ENCODE data around the gene CTDSP1.

The CTDSP1 gene

DNA sequence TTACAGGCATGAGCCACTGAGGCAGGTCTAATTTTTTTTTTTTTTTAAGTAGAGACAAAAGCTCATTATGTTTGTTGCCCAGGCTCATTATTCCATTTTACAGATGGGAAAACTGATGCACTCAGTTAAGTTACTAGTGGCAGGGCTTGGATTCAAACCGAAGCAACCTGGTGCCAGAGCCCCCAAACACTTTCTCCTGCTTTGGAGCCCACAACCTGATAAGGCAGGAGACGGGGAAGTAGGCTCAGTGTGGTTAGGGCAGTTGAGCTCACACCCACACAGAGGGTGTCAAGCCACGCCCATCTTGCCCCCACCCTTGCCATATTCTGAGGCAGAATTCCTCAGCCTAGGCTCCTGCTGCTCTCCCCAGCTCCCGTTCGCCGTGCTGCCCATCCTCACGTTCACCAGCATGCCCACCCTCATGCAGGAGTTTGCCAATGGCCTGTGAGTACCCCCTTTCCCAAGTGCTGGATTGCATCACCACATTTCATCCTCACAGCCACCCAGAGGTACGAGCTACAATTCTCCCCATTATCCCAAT is 5.8 kb upstream of the CTDSP1 start:
- Histone ChIP-seq H3K27me3 (replicated peaks; ENCODE audit: control insufficient read depth, insufficient read depth, low read length, poor library complexity, severe bottlenecking) (no peaks in the 10 kb centered on the region), H3K4me3 (ENCODE audit: insufficient read depth, low read depth, low read length, poor library complexity, severe bottlenecking) (no peak overlapping the region), H3K9me3 (ENCODE audit: control insufficient read depth, low read length) (no peaks in the 10 kb centered on the region), H3K4me1 (ENCODE audit: control insufficient read depth, insufficient read depth, low read length, poor library complexity, severe bottlenecking) (peaks cover 27% of the 10 kb centered on the region), H3K27ac (ENCODE audit: insufficient read depth, low read length, poor library complexity, severe bottlenecking) (no peak overlapping the region), H3K36me3 (ENCODE audit: control insufficient read depth, insufficient read depth, low read length) (no peaks in the 10 kb centered on the region)
- no peak for DNase-seq

DNA sequence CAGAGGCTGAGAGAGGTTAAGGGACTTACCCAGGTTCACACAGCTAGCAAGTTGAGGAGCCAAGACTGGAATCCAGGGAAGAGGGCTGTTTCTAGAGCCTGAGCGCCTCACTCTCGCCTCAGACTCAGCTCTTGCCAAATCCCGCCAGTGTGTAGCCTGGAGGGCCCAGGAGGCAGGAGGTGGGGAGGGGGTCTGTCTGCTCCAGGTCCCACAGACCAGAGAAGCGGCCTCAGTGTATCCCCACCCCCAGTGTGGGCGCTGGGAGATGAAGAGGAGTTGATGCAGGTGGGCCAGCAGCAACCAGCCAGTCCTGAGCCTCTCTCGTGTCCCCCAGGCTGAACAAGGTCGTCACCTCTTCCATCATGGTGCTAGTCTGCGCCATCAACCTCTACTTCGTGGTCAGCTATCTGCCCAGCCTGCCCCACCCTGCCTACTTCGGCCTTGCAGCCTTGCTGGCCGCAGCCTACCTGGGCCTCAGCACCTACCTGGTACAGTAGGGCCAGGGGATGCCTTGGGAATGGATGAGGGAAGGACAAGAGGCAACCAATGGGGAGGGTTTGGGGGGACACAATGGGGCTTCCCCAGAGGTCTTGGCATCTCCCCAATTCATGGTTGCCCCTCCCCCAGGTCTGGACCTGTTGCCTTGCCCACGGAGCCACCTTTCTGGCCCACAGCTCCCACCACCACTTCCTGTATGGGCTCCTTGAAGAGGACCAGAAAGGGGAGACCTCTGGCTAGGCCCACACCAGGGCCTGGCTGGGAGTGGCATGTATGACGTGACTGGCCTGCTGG is 5.2 kb upstream of the CTDSP1 start:
- Histone ChIP-seq H3K4me1 (ENCODE audit: control insufficient read depth, insufficient read depth, low read length, poor library complexity, severe bottlenecking) (peaks cover 32% of the 10 kb centered on the region), H3K9me3 (ENCODE audit: control insufficient read depth, low read length) (no peaks in the 10 kb centered on the region), H3K36me3 (ENCODE audit: control insufficient read depth, insufficient read depth, low read length) (no peaks in the 10 kb centered on the region), H3K4me3 (ENCODE audit: insufficient read depth, low read depth, low read length, poor library complexity, severe bottlenecking) (no peak overlapping the region), H3K27ac (ENCODE audit: insufficient read depth, low read length, poor library complexity, severe bottlenecking) (no peak overlapping the region), H3K27me3 (replicated peaks; ENCODE audit: control insufficient read depth, insufficient read depth, low read length, poor library complexity, severe bottlenecking) (no peaks in the 10 kb centered on the region)
- DNase-seq: no peak

DNA sequence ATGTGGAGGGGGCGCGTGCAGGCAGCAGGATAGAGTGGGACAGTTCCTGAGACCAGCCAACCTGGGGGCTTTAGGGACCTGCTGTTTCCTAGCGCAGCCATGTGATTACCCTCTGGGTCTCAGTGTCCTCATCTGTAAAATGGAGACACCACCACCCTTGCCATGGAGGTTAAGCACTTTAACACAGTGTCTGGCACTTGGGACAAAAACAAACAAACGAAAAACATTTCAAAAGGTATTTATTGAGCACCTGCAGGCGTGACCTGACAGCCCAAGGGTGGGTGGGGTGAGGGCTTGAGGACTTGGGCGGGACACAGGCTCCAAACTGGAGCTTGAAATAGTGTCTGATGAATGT is 4.6 kb upstream of the CTDSP1 start:
- peaks cover 32% of the 10 kb centered on the region for H3K4me1 ChIP-seq (ENCODE audit: control insufficient read depth, insufficient read depth, low read length, poor library complexity, severe bottlenecking)
- H3K4me3 ChIP-seq (ENCODE audit: insufficient read depth, low read depth, low read length, poor library complexity, severe bottlenecking): no peak overlapping the region
- no peak for DNase-seq
- no peaks in the 10 kb centered on the region for H3K36me3 ChIP-seq (ENCODE audit: control insufficient read depth, insufficient read depth, low read length)
- H3K27ac ChIP-seq (ENCODE audit: insufficient read depth, low read length, poor library complexity, severe bottlenecking): no peak overlapping the region
- no peaks in the 10 kb centered on the region for H3K9me3 ChIP-seq (ENCODE audit: control insufficient read depth, low read length)
- H3K27me3 ChIP-seq (replicated peaks; ENCODE audit: control insufficient read depth, insufficient read depth, low read length, poor library complexity, severe bottlenecking): no peaks in the 10 kb centered on the region

DNA sequence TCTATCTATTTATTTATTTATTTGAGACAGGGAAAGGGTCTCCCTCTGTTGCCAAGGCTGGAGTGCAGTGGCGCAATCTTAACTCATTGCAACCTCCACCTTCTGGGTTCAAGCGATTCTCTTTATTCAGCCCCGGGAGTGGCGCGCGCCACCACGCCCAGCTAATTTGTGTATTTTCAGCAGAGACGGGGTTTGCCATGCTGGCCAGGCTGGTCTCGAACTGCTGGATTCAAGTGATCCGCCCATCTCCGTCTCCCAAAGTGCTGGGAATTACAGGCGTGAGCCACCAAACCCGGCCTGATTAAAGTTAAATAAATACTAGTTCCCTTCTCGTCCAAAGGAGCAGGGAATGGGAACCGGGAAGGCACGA is 4.2 kb upstream of the CTDSP1 start:
- H3K9me3 ChIP-seq (ENCODE audit: control insufficient read depth, low read length): no peaks in the 10 kb centered on the region
- H3K4me1 ChIP-seq (ENCODE audit: control insufficient read depth, insufficient read depth, low read length, poor library complexity, severe bottlenecking): peaks cover 32% of the 10 kb centered on the region
- H3K27me3 ChIP-seq (replicated peaks; ENCODE audit: control insufficient read depth, insufficient read depth, low read length, poor library complexity, severe bottlenecking): no peaks in the 10 kb centered on the region
- H3K4me3 ChIP-seq (ENCODE audit: insufficient read depth, low read depth, low read length, poor library complexity, severe bottlenecking): peak overlapping the region; percentile 59
- H3K27ac ChIP-seq (ENCODE audit: insufficient read depth, low read length, poor library complexity, severe bottlenecking): peak overlapping the region; percentile 92
- H3K36me3 ChIP-seq (ENCODE audit: control insufficient read depth, insufficient read depth, low read length): no peaks in the 10 kb centered on the region
- no peak for DNase-seq

DNA sequence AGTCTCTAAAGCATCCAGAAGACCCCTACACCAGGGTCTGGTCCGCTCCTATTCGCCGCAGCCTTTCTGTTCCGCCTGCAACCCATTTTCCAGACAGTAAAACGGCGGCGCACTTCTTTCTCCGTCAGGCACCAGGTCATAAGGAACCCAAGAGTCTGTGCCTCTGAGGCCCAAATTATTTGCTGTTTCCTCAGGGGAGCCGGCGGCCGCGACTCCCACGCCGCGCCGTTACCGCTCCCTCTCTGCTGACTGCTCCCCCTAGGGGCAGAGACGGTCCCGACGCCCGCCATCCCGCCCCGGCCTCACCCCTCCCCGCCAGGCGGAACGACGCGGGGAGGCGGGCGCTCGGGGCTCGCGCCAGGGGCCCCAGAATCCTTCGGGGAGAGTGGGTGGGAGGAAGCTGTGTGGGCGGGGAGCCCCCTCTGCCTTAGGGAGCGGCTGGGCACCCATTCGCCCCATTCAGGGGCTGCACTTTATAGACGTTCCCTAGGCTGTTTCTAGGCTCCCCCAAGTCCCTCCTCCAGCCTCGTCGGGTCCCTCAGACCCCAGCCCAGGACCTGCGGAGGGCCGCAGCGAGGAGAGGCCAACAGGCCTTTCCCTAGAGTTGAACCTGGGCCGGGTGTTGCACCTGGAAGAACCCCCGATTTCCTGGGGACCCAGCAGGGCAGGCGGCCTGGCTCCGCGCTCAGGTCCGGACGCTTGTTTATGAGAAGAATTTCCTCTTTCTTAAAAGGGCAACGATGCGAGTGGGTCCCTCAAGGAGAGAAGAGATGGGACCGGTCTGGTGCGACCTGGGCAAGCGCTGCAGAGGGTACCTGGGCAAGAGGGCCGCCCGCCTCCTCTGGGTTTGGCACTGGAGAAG is 3.6 kb upstream of the CTDSP1 start:
- H3K27me3 ChIP-seq (replicated peaks; ENCODE audit: control insufficient read depth, insufficient read depth, low read length, poor library complexity, severe bottlenecking): no peaks in the 10 kb centered on the region
- peaks cover 34% of the 10 kb centered on the region for H3K4me1 ChIP-seq (ENCODE audit: control insufficient read depth, insufficient read depth, low read length, poor library complexity, severe bottlenecking)
- H3K36me3 ChIP-seq (ENCODE audit: control insufficient read depth, insufficient read depth, low read length): no peaks in the 10 kb centered on the region
- peak overlapping the region; percentile 92 for H3K27ac ChIP-seq (ENCODE audit: insufficient read depth, low read length, poor library complexity, severe bottlenecking)
- peak; percentile 90 to 92 (median 91) for DNase-seq
- peak overlapping the region; percentile 59 for H3K4me3 ChIP-seq (ENCODE audit: insufficient read depth, low read depth, low read length, poor library complexity, severe bottlenecking)
- H3K9me3 ChIP-seq (ENCODE audit: control insufficient read depth, low read length): no peaks in the 10 kb centered on the region

DNA sequence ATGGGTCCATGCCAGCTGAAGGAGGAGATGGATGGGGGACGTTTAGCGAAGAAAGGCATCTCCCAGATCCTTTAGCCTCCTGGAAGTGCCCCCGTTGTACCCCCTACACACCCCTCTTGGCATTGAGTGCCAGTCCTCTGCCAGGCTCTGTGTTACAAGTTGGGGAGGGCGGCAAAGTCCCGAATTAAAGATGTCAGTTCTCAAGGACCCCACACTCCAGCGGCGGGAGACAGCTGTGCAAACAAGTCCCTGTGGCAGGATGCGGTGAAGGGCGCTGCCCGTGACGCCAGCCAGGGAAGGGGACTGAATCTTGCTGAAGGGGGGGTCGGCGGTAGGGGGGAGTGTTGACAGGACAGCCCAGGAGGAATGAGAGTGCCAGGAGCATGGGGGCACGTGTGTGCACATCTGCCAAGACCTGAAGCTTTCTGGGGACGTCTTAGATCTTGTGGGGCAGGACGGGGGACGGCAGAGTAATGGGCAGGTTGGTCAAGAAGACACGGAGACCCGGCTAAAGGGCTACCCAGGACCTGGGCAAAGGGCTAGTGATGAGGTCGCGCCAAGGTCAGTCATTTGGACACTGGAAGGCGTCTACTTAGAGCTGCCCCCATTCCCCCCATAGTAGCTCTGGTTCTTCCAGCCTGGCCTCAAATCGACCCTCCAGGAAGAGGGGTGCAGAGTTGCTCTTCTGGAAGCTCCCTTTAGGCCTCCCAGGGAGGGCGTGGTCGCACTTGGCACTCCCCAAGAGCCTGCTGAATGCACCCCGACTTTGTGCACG is 2.8 kb upstream of the CTDSP1 start:
- Histone ChIP-seq H3K27me3 (replicated peaks; ENCODE audit: control insufficient read depth, insufficient read depth, low read length, poor library complexity, severe bottlenecking) (no peaks in the 10 kb centered on the region), H3K4me3 (ENCODE audit: insufficient read depth, low read depth, low read length, poor library complexity, severe bottlenecking) (peak overlapping the region; percentile 59), H3K4me1 (ENCODE audit: control insufficient read depth, insufficient read depth, low read length, poor library complexity, severe bottlenecking) (peaks cover 43% of the 10 kb centered on the region), H3K9me3 (ENCODE audit: control insufficient read depth, low read length) (no peaks in the 10 kb centered on the region), H3K36me3 (ENCODE audit: control insufficient read depth, insufficient read depth, low read length) (peaks cover 4% of the 10 kb centered on the region), H3K27ac (ENCODE audit: insufficient read depth, low read length, poor library complexity, severe bottlenecking) (peak overlapping the region; percentile 92)
- peak; percentile 66 to 70 (median 70) for DNase-seq

DNA sequence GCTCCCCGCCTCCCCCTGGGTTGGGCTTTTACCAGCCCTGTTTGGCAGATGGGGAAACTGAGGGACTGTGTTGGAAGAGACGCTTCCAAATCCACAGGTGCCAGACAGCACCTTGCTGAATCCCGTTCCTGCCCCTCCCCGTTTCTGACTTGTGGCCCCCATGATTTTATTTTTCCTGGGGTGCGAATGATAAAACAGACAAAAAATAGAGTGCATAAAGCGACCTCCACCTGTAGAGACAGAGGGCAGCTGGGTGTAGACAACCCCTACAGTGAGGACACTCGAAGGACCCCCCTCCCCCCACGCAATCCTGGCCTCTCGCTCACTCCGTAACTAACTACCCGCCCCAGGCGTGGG is 2.2 kb upstream of the CTDSP1 start:
- Histone ChIP-seq H3K9me3 (ENCODE audit: control insufficient read depth, low read length) (no peaks in the 10 kb centered on the region), H3K27me3 (replicated peaks; ENCODE audit: control insufficient read depth, insufficient read depth, low read length, poor library complexity, severe bottlenecking) (no peaks in the 10 kb centered on the region), H3K36me3 (ENCODE audit: control insufficient read depth, insufficient read depth, low read length) (peaks cover 10% of the 10 kb centered on the region), H3K4me1 (ENCODE audit: control insufficient read depth, insufficient read depth, low read length, poor library complexity, severe bottlenecking) (peaks cover 48% of the 10 kb centered on the region), H3K27ac (ENCODE audit: insufficient read depth, low read length, poor library complexity, severe bottlenecking) (peak overlapping the region; percentile 92), H3K4me3 (ENCODE audit: insufficient read depth, low read depth, low read length, poor library complexity, severe bottlenecking) (peak overlapping the region; percentile 59)
- DNase-seq: no peak

DNA sequence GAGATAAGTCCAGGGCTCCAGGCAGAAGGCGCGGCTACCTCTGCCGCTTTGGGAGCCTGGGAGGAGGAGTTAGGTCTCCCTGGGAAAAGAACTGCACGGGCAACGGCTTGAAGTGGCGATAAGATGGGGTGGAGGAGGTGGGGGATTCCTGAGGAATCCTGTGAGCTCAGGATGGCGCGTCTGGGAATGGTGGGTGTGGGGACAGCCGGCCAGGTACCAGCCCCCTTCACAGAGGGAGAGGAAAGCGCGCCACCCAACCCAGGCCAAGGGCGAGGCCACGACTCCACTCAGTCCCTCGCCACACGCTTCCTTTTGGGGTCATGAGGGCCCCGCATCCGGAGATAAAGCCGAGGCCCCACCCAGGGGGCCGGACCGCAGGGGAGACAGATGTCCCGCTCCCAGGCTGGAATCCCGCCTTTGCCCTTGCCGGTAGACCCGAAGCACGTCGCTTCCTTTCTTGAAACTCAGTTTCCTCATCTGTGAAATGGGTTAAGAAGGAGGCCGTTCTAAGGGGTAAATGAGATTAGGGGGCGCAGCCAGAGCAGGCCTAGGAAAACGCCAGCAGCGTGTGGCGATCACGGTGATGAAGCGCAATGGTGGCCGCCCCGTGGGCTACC is 1.7 kb upstream of the CTDSP1 start:
- Histone ChIP-seq H3K4me3 (ENCODE audit: insufficient read depth, low read depth, low read length, poor library complexity, severe bottlenecking) (peak overlapping the region; percentile 59), H3K36me3 (ENCODE audit: control insufficient read depth, insufficient read depth, low read length) (peaks cover 15% of the 10 kb centered on the region), H3K9me3 (ENCODE audit: control insufficient read depth, low read length) (no peaks in the 10 kb centered on the region), H3K4me1 (ENCODE audit: control insufficient read depth, insufficient read depth, low read length, poor library complexity, severe bottlenecking) (peaks cover 49% of the 10 kb centered on the region), H3K27ac (ENCODE audit: insufficient read depth, low read length, poor library complexity, severe bottlenecking) (peak overlapping the region; percentile 92), H3K27me3 (replicated peaks; ENCODE audit: control insufficient read depth, insufficient read depth, low read length, poor library complexity, severe bottlenecking) (no peaks in the 10 kb centered on the region)
- DNase-seq: peak; percentile 47 to 60 (median 48)
